K562 (cell line): ENCODE results near the gene PIP4K2A. TPM values are rescaled to one million over a fixed set of nuclear protein-coding genes. Genes with fewer than 3 reads are reported as not detected.

Experiments used
- BMI1 ChIP-seq: fragments of 150-350 bp; IDR thresholded peaks from 2 replicates; pipeline ENCODE4 v1.6.1; 2014; ENCODE audit warnings: low read length
- CBFA2T2 ChIP-seq: fragments of 450-650 bp; conservative IDR thresholded peaks from 2 replicates; pipeline ENCODE4 v1.6.1; 2017; ENCODE audit warnings: mild to moderate bottlenecking
- CBX8 ChIP-seq: fragments of 200-600 bp; sonication (generic); IDR thresholded peaks from 2 replicates; pipeline ENCODE4 v1.6.1; 2012; ENCODE audit warnings: borderline replicate concordance, mixed run types, low read depth, mild to moderate bottlenecking, moderate library complexity, mixed read lengths, low read length, control low read depth, inconsistent platforms; ENCODE audit not compliant: poor library complexity, severe bottlenecking; ENCODE audit errors: extremely low read depth
- CEBPG ChIP-seq, 3 experiments: fragments of 200-800 bp in 1 of 3; sonication (Bioruptor generic) in 1 of 3; sonication (generic) in 1 of 3; formaldehyde crosslinking in 1 of 3; IDR thresholded peaks in 2 of 3; conservative IDR thresholded peaks in 1 of 3; 2 replicates each; pipeline versions ENCODE4 v1.6.1 to v1.8.0; 2016 to 2022; ENCODE audit warnings: missing compliant biosample characterization in 2 of 3, missing genetic modification characterization in 2 of 3, mild to moderate bottlenecking in 1 of 3, missing genetic modification reagents in 1 of 3
- DACH1 ChIP-seq: fragments of 450-650 bp; IDR thresholded peaks from 2 replicates; pipeline ENCODE4 v1.6.1; 2018; ENCODE audit not compliant: partially characterized antibody
- DPF2 ChIP-seq: fragments of 450-650 bp; IDR thresholded peaks from 2 replicates; pipeline ENCODE4 v1.6.1; 2016
- ELF2 ChIP-seq: fragments of 250-450 bp; sonication (Bioruptor Pico); IDR thresholded peaks from 2 replicates; pipeline ENCODE4 v1.5.0; 2021; ENCODE audit warnings: mild to moderate bottlenecking
- FOS ChIP-seq: IDR thresholded peaks from 3 replicates; pipeline ENCODE4 v1.6.1; 2011; ENCODE audit not compliant: insufficient read length; ENCODE audit errors: extremely low read depth
- FOSL1 ChIP-seq: fragments of 200-800 bp; sonication (Bioruptor generic); conservative IDR thresholded peaks from 2 replicates; pipeline ENCODE4 v1.6.1; 2016; ENCODE audit warnings: missing genetic modification characterization, missing compliant biosample characterization
- FOXK1 ChIP-seq: sonication (generic); formaldehyde crosslinking; IDR thresholded peaks from 2 replicates; pipeline ENCODE4 v1.8.0; 2022; ENCODE audit warnings: missing genetic modification reagents, mild to moderate bottlenecking, borderline replicate concordance
- KLF13 ChIP-seq: fragments of 450-650 bp; IDR thresholded peaks from 2 replicates; pipeline ENCODE4 v1.6.1; 2016; ENCODE audit warnings: missing genetic modification characterization, low read depth, mild to moderate bottlenecking, missing compliant biosample characterization, moderate library complexity, borderline replicate concordance
- NCOA2 ChIP-seq, 2 experiments: fragments of 450-650 bp; IDR thresholded peaks; 2 replicates each; pipeline ENCODE4 v1.6.1; 2018; ENCODE audit warnings: mild to moderate bottlenecking in 2 of 2, moderate library complexity in 1 of 2; ENCODE audit not compliant: partially characterized antibody in 2 of 2
- RBM25 ChIP-seq: fragments of 200-400 bp; formaldehyde crosslinking; IDR thresholded peaks from 2 replicates; pipeline ENCODE4 v1.6.1; 2018; ENCODE audit warnings: low read length, low read depth, moderate library complexity; ENCODE audit not compliant: severe bottlenecking
- SAFB2 ChIP-seq: fragments of 200-400 bp; formaldehyde crosslinking; IDR thresholded peaks from 2 replicates; pipeline ENCODE4 v1.6.1; 2018; ENCODE audit warnings: borderline replicate concordance, low read length, low read depth, moderate library complexity; ENCODE audit not compliant: severe bottlenecking
- SMARCE1 ChIP-seq: fragments of 450-650 bp; IDR thresholded peaks from 2 replicates; pipeline ENCODE4 v1.7.1; 2016; ENCODE audit warnings: mild to moderate bottlenecking
- TRIM24 ChIP-seq, 2 experiments: fragments of 450-650 bp; IDR thresholded peaks; 2 replicates each; pipeline ENCODE4 v1.6.1; 2016
- polyA plus RNA-seq, 8 experiments: library from polyadenylated mRNA; depleted of rRNA in 4 of 8; stranded (reverse) in 5 of 8; unstranded in 3 of 8; fragments of >200 nt; fragmentation: Nextera tagmentation in 2 of 8; fragmentation: Illumina TruSeq in 1 of 8; extraction: Ambion mirVana in 2 of 8; extraction: Trizol in 1 of 8; gene quantifications; 2 replicates each; pipeline versions ENCODE4 v1.2.1 to v1.2.3, GENCODE V29; 2011 to 2014; ENCODE audit warnings: inconsistent platforms in 1 of 8, missing spikeins in 1 of 8
- total RNA-seq, 7 experiments: library from RNA; depleted of rRNA in 6 of 7; stranded (reverse); fragments of >200 nt in 6 of 7; fragmentation: Illumina TruSeq in 2 of 7; extraction: Trizol in 2 of 7; gene quantifications; 2 replicates each; pipeline versions ENCODE4 v1.2.1 to v1.2.3, GENCODE V29; 2011 to 2021; ENCODE audit warnings: low replicate concordance in 1 of 7
- TF ChIP-seq, protein P1 (sequence below): fragments of 450-650 bp; formaldehyde crosslinking; IDR thresholded peaks from 2 replicates; pipeline ENCODE4 v1.4.0; 2022; ENCODE audit warnings: missing genetic modification characterization
- TF ChIP-seq, protein P2 (sequence below), 2 experiments: fragments of 450-650 bp in 1 of 2; sonication (generic) in 1 of 2; formaldehyde crosslinking in 1 of 2; IDR thresholded peaks in 1 of 2; conservative IDR thresholded peaks in 1 of 2; 2 replicates each; pipeline versions ENCODE4 v1.6.1 to v1.8.1; 2016 to 2023; ENCODE audit warnings: mild to moderate bottlenecking in 2 of 2, moderate library complexity in 2 of 2, inconsistent platforms in 1 of 2, missing genetic modification reagents in 1 of 2
- TF ChIP-seq, protein P3 (sequence below): fragments of 450-650 bp; IDR thresholded peaks from 2 replicates; pipeline ENCODE4 v1.6.1; 2016; ENCODE audit warnings: missing biosample characterization, missing genetic modification characterization
- TF ChIP-seq, protein P4 (sequence below): sonication (generic); formaldehyde crosslinking; IDR thresholded peaks from 2 replicates; pipeline ENCODE4 v1.8.0; 2022; ENCODE audit warnings: missing genetic modification reagents, mild to moderate bottlenecking, moderate library complexity, borderline replicate concordance
- TF ChIP-seq, protein P5 (sequence below): fragments of 250-450 bp; sonication (Bioruptor Pico); IDR thresholded peaks from 2 replicates; pipeline ENCODE4 v1.8.0; 2021; ENCODE audit warnings: moderate library complexity, mild to moderate bottlenecking, inconsistent platforms
- TF ChIP-seq, protein P6 (sequence below): IDR thresholded peaks from 2 replicates; pipeline ENCODE4 v1.6.1; 2012; ENCODE audit warnings: low read depth, low read length, improper control_type of control experiment, borderline replicate concordance

Gene PIP4K2A
- total and polyA plus RNA-seq, 9 of the 15 experiments (the other 6 are each of a cell fraction or from before 2014, with no cell fraction given), result 35.6 to 117 (median 71.9) TPM

DNA sequence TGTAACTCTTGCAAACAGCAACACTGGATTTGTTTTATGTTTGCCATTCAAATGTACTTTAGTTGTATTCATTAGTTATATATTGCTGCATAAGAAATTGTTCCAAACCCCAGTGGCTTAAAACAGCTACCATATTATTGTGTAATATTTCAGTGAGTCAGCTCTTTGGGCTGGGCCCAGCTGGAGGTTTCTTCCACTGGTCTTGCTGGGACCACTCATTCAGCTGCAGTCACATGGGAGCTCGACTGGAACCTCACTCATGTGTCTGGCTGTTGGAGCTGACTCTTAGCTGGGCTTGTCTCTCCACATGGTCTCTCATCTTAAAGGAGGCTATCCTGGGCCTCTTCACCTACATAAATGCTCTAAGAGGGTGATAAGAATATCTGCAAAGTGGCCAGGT, 23.2 kb upstream of the PIP4K2A start (continued):
- TF ChIP-seq SAFB2 (no peak), SMARCE1 (0 out of 2 replicates have a peak, but pooled peaks have one; percentile 37), CBFA2T2 (0 out of 2 replicates have a peak, but pooled peaks have one; percentile 20), NCOA2 (IDR thresholded peaks at IDR 0.05; ENCODE audit: partially characterized antibody in 2 of 2) (no peak), ELF2 (CRISPR knock-in tag) (no peak), FOS (peak; percentile 2), BMI1 (no peak), FOSL1 (tag) (peak; percentile 68), RBM25 (no peak), FOXK1 (CRISPR knock-in tag) (no peak), CEBPG (CRISPR knock-in tag; IDR thresholded peaks at IDR 0.05) (peak; percentile 75), CEBPG (tag; conservative IDR thresholded peaks at IDR 0.05 in 1 of 2, IDR thresholded peaks at IDR 0.05 in 1 of 2) (peak; percentile 88 to 95), KLF13 (no peak), DACH1 (peak; percentile 42), CBX8 (no peak), TRIM24 (IDR thresholded peaks at IDR 0.05) (peak; percentile 70 to 81), DPF2 (peak; percentile 72)
- TF ChIP-seq, protein P1, sequence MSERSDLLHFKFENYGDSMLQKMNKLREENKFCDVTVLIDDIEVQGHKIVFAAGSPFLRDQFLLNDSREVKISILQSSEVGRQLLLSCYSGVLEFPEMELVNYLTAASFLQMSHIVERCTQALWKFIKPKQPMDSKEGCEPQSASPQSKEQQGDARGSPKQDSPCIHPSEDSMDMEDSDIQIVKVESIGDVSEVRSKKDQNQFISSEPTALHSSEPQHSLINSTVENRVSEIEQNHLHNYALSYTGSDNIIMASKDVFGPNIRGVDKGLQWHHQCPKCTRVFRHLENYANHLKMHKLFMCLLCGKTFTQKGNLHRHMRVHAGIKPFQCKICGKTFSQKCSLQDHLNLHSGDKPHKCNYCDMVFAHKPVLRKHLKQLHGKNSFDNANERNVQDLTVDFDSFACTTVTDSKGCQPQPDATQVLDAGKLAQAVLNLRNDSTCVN (CRISPR knock-in tag), result no peak
- TF ChIP-seq, protein P2, sequence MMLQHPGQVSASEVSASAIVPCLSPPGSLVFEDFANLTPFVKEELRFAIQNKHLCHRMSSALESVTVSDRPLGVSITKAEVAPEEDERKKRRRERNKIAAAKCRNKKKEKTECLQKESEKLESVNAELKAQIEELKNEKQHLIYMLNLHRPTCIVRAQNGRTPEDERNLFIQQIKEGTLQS (IDR thresholded peaks at IDR 0.05), result peak; percentile 75
- TF ChIP-seq, protein P2 (CRISPR knock-in tag; conservative IDR thresholded peaks at IDR 0.05), result no peak
- TF ChIP-seq, protein P3, sequence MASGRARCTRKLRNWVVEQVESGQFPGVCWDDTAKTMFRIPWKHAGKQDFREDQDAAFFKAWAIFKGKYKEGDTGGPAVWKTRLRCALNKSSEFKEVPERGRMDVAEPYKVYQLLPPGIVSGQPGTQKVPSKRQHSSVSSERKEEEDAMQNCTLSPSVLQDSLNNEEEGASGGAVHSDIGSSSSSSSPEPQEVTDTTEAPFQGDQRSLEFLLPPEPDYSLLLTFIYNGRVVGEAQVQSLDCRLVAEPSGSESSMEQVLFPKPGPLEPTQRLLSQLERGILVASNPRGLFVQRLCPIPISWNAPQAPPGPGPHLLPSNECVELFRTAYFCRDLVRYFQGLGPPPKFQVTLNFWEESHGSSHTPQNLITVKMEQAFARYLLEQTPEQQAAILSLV, result peak; percentile 51; the same call in 1 of the 2 replicates
- TF ChIP-seq, protein P4, sequence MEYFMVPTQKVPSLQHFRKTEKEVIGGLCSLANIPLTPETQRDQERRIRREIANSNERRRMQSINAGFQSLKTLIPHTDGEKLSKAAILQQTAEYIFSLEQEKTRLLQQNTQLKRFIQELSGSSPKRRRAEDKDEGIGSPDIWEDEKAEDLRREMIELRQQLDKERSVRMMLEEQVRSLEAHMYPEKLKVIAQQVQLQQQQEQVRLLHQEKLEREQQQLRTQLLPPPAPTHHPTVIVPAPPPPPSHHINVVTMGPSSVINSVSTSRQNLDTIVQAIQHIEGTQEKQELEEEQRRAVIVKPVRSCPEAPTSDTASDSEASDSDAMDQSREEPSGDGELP (CRISPR knock-in tag), result peak; percentile 77
- TF ChIP-seq, protein P5, sequence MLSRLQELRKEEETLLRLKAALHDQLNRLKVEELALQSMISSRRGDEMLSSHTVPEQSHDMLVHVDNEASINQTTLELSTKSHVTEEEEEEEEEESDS (CRISPR knock-in tag), result no peak
- TF ChIP-seq, protein P6, sequence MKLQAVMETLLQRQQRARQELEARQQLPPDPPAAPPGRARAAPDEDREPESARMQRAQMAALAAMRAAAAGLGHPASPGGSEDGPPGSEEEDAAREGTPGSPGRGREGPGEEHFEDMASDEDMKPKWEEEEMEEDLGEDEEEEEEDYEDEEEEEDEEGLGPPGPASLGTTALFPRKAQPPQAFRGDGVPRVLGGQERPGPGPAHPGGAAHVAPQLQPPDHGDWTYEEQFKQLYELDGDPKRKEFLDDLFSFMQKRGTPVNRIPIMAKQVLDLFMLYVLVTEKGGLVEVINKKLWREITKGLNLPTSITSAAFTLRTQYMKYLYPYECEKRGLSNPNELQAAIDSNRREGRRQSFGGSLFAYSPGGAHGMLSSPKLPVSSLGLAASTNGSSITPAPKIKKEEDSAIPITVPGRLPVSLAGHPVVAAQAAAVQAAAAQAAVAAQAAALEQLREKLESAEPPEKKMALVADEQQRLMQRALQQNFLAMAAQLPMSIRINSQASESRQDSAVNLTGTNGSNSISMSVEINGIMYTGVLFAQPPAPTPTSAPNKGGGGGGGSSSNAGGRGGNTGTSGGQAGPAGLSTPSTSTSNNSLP, result no peak
